Testis (tissue), 3 donors: ENCODE results near the gene PLXDC1. TPM values are rescaled to one million over a fixed set of nuclear protein-coding genes. Genes with fewer than 3 reads are reported as not detected.

ENCODE experiments used
- DNase-seq: peaks from one replicate; pipeline ENCODE4 v3.0.0-alpha.2; 2019
- H3K27ac ChIP-seq, 2 donors: fragments of 200-600 bp; sonication (generic); one replicate each; pipeline ENCODE4 v1.5.1; 2019
- H3K27me3 ChIP-seq: fragments of 200-600 bp; sonication (generic); one replicate; pipeline ENCODE4 v1.5.1; 2019
- H3K36me3 ChIP-seq: fragments of 200-600 bp; sonication (generic); one replicate; pipeline ENCODE4 v1.5.1; 2017; ENCODE audit warnings: low read depth; ENCODE audit errors: missing control alignments
- H3K4me1 ChIP-seq: fragments of 200-600 bp; sonication (generic); one replicate; pipeline ENCODE4 v1.5.1; 2019
- H3K4me3 ChIP-seq, 2 donors: fragments of 200-600 bp; sonication (generic); one replicate each; pipeline ENCODE4 v1.5.1; 2017 to 2019
- H3K9me3 ChIP-seq: fragments of 200-600 bp; sonication (generic); one replicate; pipeline ENCODE4 v1.5.1; 2017
- POLR2A ChIP-seq: fragments of 450-650 bp; IDR thresholded peaks from one replicate; pipeline ENCODE4 v1.6.1; 2017; ENCODE audit warnings: antibody characterized with exemption, mild to moderate bottlenecking, moderate library complexity
- WGBS, 2 donors: methylation state at CpG; one replicate each; pipeline ENCODE4 v1.1.5; 2018; 5-methylcytosine and 5-hydroxymethylcytosine counted together
- intact Hi-C: fragments of 100-400 bp; cut with DNase I; formaldehyde crosslinking; loops from one replicate; pipeline ENCODE4 v1.15.1; 2023; ENCODE audit warnings: low total_unique reads
- polyA plus RNA-seq: library from polyadenylated mRNA; stranded (reverse); fragments of 350-450 nt; fragmentation: Illumina TruSeq; extraction: RNeasy Lipid Tissue Mini Kit (QIAGEN cat#74804); gene quantifications from one replicate; pipeline ENCODE4 v1.2.3, GENCODE V29; 2014; ENCODE audit warnings: low read depth, low replicate concordance; ENCODE audit not compliant: insufficient read depth
- total RNA-seq, 2 donors: library from RNA; depleted of rRNA; stranded (reverse); fragments of >200 nt; gene quantifications; one replicate each; pipeline ENCODE4 v1.2.3, GENCODE V29; 2016
- TF ChIP-seq, protein P1 (sequence below), 3 experiments: fragments of 450-650 bp in 2 of 3; fragments of 200-600 bp in 1 of 3; sonication (generic) in 1 of 3; IDR thresholded peaks; one replicate each; pipeline ENCODE4 v1.5.1; 2016 to 2019; ENCODE audit warnings: antibody characterized with exemption in 3 of 3, mild to moderate bottlenecking in 2 of 3, moderate library complexity in 1 of 3

PLXDC1 gene
- total and polyA plus RNA-seq, 3 donors from 2014 or later: 9.6 to 40.5 (median 14.8) TPM

DNA sequence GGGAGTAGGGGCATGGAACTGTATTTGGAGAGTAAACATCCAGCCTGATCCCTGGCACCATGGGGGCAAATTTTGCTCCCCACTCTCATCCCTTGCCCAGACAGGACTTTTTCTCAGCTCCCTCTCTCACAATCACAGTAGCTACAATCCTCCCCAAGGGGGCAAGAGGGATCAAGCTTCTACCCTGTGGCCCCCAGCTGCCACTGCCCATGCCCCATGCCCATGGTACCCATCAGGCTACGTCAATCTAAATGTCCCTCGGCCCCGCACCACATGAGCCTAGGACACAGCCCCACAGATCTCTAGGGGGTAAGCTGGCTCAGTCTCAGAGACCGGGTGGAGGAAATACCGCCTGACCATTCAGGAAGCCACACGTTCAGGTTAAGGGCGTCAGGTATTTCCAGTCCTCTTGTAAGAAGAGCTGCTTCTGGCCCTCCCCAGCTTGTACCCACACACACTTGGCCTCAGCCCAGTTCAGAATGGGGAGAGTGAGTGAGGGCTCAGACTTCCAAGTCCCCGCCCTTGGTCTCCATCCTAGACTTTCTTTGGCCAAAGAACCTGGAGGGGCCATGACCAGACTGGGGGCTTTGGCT, 44.2 kb upstream of the PLXDC1 start:
- Histone ChIP-seq H3K4me1 (peaks cover 36% of the 10 kb centered on the region), H3K9me3 (no peaks in the 10 kb centered on the region), H3K27ac (peak overlapping the region in 1 of 2 donors; percentile 41), H3K27me3 (no peaks in the 10 kb centered on the region), H3K36me3 (no peaks in the 10 kb centered on the region), H3K4me3 (no peak overlapping the region)
- TF ChIP-seq, protein P1, sequence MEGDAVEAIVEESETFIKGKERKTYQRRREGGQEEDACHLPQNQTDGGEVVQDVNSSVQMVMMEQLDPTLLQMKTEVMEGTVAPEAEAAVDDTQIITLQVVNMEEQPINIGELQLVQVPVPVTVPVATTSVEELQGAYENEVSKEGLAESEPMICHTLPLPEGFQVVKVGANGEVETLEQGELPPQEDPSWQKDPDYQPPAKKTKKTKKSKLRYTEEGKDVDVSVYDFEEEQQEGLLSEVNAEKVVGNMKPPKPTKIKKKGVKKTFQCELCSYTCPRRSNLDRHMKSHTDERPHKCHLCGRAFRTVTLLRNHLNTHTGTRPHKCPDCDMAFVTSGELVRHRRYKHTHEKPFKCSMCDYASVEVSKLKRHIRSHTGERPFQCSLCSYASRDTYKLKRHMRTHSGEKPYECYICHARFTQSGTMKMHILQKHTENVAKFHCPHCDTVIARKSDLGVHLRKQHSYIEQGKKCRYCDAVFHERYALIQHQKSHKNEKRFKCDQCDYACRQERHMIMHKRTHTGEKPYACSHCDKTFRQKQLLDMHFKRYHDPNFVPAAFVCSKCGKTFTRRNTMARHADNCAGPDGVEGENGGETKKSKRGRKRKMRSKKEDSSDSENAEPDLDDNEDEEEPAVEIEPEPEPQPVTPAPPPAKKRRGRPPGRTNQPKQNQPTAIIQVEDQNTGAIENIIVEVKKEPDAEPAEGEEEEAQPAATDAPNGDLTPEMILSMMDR (IDR thresholded peaks at IDR 0.05): no peak
- no peak for TF ChIP-seq POLR2A
- DNase-seq: no peak
- 71 to 76% methylated on average over 4 to 8 of the region's 8 CpGs for WGBS, 2 donors
- intact Hi-C loops: no loop called here

DNA sequence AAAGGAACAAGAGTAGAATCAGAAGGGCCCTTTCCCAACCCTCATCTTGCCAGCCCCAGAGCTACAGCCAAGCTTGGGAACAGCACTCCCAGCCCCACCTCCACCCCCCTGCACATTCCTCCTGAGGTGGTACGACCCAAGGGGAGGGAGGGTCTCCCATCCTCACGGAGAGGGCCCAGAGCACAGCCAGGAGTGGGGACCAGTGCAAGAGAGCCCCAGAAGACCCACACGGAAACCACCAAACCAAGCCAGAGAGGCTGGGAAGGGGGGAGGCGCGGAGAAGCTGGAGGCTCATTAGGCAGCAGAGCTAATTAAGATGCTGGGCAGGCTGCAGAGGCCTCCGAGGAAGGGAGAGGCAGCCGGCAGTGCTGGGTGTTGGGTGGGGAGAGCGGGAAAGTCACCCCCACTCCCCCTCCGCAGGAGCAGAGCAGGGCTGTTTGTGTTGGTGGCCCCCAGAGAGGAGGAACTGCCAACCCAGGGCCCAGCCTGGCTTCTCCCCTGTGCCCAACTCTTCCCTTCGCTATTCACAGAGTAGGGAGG, 43.6 kb upstream of the PLXDC1 start:
- H3K4me1 ChIP-seq: peaks cover 36% of the 10 kb centered on the region
- intact Hi-C loops: no loop called here
- H3K4me3 ChIP-seq: no peak overlapping the region
- H3K27me3 ChIP-seq: no peaks in the 10 kb centered on the region
- H3K9me3 ChIP-seq: no peaks in the 10 kb centered on the region
- H3K36me3 ChIP-seq: no peaks in the 10 kb centered on the region
- WGBS, 2 donors: 63 to 72% methylated on average over 5 to 10 of the region's 10 CpGs
- DNase-seq: no peak
- H3K27ac ChIP-seq: peak overlapping the region in 1 of 2 donors; percentile 44
- TF ChIP-seq, protein P1 (IDR thresholded peaks at IDR 0.05): no peak
- no peak for TF ChIP-seq POLR2A

DNA sequence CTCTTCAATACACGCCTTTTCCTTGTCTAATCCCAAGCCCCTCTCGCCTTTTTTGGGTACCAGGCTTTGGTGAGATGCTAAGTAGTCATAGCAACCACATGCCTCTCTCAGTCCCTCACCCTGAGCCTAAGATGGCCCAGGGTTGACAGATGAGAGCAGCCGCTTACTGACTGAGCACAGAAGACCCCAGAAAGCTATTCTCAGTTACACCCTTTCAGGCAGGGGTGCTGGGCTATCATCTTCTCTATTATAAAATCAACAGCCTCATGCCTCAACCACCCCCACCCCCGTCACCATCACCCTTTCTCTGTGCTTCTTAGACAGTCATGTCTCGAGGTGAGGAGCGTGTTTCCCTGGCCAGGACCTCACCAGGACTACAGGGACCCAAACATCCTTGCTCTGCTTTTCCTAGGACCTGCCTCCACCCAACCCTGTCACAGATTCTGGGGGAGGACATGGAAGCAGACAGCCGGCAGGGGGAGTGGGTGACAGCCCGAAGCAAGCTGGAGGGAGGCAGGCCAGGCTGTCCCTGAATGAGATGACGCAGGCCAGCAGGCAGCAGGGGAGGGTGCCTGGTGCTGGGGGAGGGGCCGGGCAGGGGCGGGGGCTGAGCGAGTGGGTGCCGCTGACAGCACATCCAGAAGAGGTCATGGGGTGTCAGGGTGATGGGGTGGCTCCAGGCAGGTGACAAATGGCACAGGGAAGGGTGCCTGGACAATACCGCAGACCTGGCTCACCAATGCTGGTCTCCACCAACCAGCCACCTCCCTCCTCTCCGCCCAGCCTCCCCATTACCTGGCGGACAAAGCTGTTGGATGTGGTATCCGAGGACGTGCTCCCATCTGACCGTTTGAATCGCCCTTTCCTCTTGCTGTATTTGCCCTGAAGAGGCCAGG, 42.9 kb upstream of the PLXDC1 start:
- DNase-seq: peak; percentile 85
- Histone ChIP-seq H3K4me3 (no peak overlapping the region), H3K4me1 (peaks cover 36% of the 10 kb centered on the region), H3K27ac (peak overlapping the region in 1 of 2 donors; percentile 44), H3K27me3 (no peaks in the 10 kb centered on the region), H3K36me3 (no peaks in the 10 kb centered on the region), H3K9me3 (no peaks in the 10 kb centered on the region)
- TF ChIP-seq, protein P1 (IDR thresholded peaks at IDR 0.05): no peak
- intact Hi-C loops: no loop called here
- 66 to 67% methylated on average over 20 of the region's 20 CpGs for WGBS, 2 donors

DNA sequence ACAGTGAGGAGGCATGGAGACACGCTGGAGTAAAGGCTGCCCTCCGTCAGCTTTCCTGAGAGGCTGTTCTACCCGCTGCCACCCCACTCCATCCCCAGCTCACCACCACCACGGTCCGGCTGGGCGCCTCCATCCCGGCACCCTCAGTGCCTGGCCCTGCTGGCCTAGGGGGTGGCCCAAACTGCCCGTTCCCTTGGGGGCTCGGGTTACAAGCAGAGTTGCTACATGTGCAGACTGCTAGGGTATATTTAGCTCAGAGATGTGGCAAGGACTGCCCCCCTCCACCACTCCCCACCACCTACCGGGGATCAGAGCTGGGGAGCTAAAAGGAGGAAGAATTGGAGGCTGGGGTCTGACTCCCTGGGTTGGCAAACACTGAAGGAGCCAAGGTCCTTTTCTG, 41.9 kb upstream of the PLXDC1 start:
- H3K4me1 ChIP-seq: peaks cover 36% of the 10 kb centered on the region
- H3K9me3 ChIP-seq: no peaks in the 10 kb centered on the region
- no peak for DNase-seq
- intact Hi-C loops: no loop called here
- H3K4me3 ChIP-seq: no peak overlapping the region
- H3K36me3 ChIP-seq: no peaks in the 10 kb centered on the region
- no peak for TF ChIP-seq POLR2A
- TF ChIP-seq, protein P1 (IDR thresholded peaks at IDR 0.05): no peak
- H3K27me3 ChIP-seq: no peaks in the 10 kb centered on the region
- 76 to 77% methylated on average over 10 of the region's 10 CpGs for WGBS, 2 donors
- no peak overlapping the region for H3K27ac ChIP-seq
